Central memory CD4-positive, alpha-beta T cell (primary cell): ENCODE data around the gene GALNT11.

Source experiments
- DNase-seq: peaks from one replicate; pipeline ENCODE4 v3.0.0; 2022

GALNT11 gene

GRCh38 chr7:152121432-152121831 lies 96.0 kb downstream of the GALNT11 start:
- no peak for DNase-seq

GRCh38 chr7:152122540-152122939 lies 97.1 kb downstream of the GALNT11 start:
- no peak for DNase-seq

- no peak for DNase-seq
These were observed 101.3 kb downstream of the GALNT11 start for GRCh38 chr7:152126741-152127140.

GRCh38 chr7:152127229-152127628 lies 101.8 kb downstream of the GALNT11 start:
- no peak for DNase-seq

GRCh38 chr7:152128252-152128651 lies 102.8 kb downstream of the GALNT11 start:
- no peak for DNase-seq

GRCh38 chr7:152128741-152129461 lies 103.4 kb downstream of the GALNT11 start:
- DNase-seq, result no peak

- DNase-seq, result no peak
These were observed 104.2 kb downstream of the GALNT11 start for GRCh38 chr7:152129682-152130081.

GRCh38 chr7:152130658-152131590 lies 105.5 kb downstream of the GALNT11 start:
- no peak for DNase-seq

- no peak for DNase-seq
These were observed 106.6 kb downstream of the GALNT11 start for GRCh38 chr7:152131981-152132494.

- DNase-seq, result no peak
These were observed 107.3 kb downstream of the GALNT11 start for GRCh38 chr7:152132812-152133211.

- DNase-seq, result no peak
These were observed 108.3 kb downstream of the GALNT11 start for GRCh38 chr7:152133804-152134203.

GRCh38 chr7:152136686-152137085 lies 111.2 kb downstream of the GALNT11 start:
- no peak for DNase-seq

- no peak for DNase-seq
These were observed 112.1 kb downstream of the GALNT11 start for GRCh38 chr7:152137476-152138025.

- no peak for DNase-seq
These were observed 114.6 kb downstream of the GALNT11 start for GRCh38 chr7:152140067-152140466.

- DNase-seq, result no peak
These were observed 115.1 kb downstream of the GALNT11 start for GRCh38 chr7:152140560-152140959.

GRCh38 chr7:152142976-152143595 lies 117.6 kb downstream of the GALNT11 start:
- no peak for DNase-seq

- DNase-seq, result peak; percentile 40
These were observed 119.2 kb downstream of the GALNT11 start for GRCh38 chr7:152144557-152145245.

GRCh38 chr7:152145853-152146466 lies 120.5 kb downstream of the GALNT11 start:
- peak; percentile 24 for DNase-seq

GRCh38 chr7:152148706-152149105 lies 123.2 kb downstream of the GALNT11 start:
- DNase-seq, result no peak

- no peak for DNase-seq
These were observed 123.9 kb downstream of the GALNT11 start for GRCh38 chr7:152149363-152149762.

- DNase-seq, result no peak
These were observed 126.8 kb downstream of the GALNT11 start for GRCh38 chr7:152152267-152152666.
